Measurements from ENCODE around the gene AGTRAP. TPM values are rescaled to one million over a fixed set of nuclear protein-coding genes. Genes with fewer than 3 reads are reported as not detected.

Gene AGTRAP
- total and polyA plus RNA-seq, 9 of the 15 experiments (the other 6 are each of a cell fraction or from before 2014, with no cell fraction given): 26.8 to 105 (median 57.5) TPM

DNA sequence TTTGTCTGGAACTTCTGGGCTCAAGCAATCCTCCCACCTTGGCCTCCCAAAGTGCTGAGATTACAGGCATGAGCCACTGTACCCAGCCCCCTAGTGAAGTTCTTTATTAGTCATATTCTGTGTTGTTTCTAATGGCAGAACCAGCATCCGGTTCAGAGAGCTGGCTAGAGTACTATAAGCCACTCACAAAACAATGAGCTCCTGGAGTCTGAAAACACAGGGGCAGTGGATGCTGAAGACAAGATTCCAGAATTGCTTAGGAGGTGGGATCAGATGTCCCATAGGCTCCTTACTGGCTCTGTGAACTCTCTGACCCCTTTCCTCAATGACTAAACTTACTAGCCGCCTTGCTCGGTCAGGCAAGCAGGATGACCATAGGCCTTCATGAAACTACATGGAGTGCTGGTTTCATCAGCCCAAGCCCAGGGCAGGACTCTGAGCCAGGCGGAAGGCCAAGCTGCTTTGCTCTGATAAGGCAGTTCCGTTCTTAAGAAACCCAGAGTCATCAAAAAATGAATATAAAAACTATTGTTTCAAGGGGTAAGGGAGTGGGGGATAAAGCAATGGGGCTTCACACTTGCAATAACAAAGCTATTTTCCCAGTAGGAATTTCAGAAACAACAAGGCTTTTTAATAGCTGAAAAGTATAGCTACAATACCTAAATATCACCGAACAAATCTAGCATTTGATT, 61.7 kb downstream of the AGTRAP start (continued):
- TF ChIP-seq RBM39 (optimal IDR thresholded peaks at IDR 0.05; ENCODE audit: low read depth, low read length) (no peak), GATAD2A (IDR thresholded peaks at IDR 0.05) (no peak), ZNF766 (CRISPR knock-in tag; conservative IDR thresholded peaks at IDR 0.05) (peak; percentile 99), CHD2 (IDR thresholded peaks at IDR 0.05; ENCODE audit: low read depth, low read length) (peak; percentile 9; the same call in 1 of the 2 replicates), TBP (optimal IDR thresholded peaks at IDR 0.05; ENCODE audit: low read depth, low read length) (peak; percentile 76), BRCA1 (IDR thresholded peaks at IDR 0.05) (no peak), BRCA1 (CRISPR knock-in tag; IDR thresholded peaks at IDR 0.05) (no peak), CREB1 (IDR thresholded peaks at IDR 0.05) (no peak), CREB1 (CRISPR knock-in tag; IDR thresholded peaks at IDR 0.05) (no peak), ATF7 (IDR thresholded peaks at IDR 0.05) (peak; percentile 80), MYC (IDR thresholded peaks at IDR 0.05; ENCODE audit: low read depth, low read length) (peak; percentile 87), MYC (CRISPR knock-in tag; IDR thresholded peaks at IDR 0.05; ENCODE audit: borderline replicate concordance, low read depth) (0 out of 2 replicates have a peak, but pooled peaks have one; percentile 53), RNF2 (IDR thresholded peaks at IDR 0.05) (peak; percentile 95), ZNF354B (CRISPR knock-in tag; IDR thresholded peaks at IDR 0.05) (peak; percentile 8; the same call in 1 of the 2 replicates), MAZ (CRISPR knock-in tag; conservative IDR thresholded peaks at IDR 0.05 in 1 of 2, IDR thresholded peaks at IDR 0.05 in 1 of 2) (peak; percentile 27 to 52; a peak in 2 of 4 replicates), MAFK (IDR thresholded peaks at IDR 0.05; ENCODE audit: low read length) (peak; percentile 96), SRSF1 (IDR thresholded peaks at IDR 0.05; ENCODE audit: low read depth, low read length) (no peak), ZNF512 (tag; IDR thresholded peaks at IDR 0.05) (no peak), MBD2 (IDR thresholded peaks at IDR 0.05; ENCODE audit: borderline replicate concordance, low read depth) (peak; percentile 50; the same call in 1 of the 2 replicates), STAT5A (IDR thresholded peaks at IDR 0.05; ENCODE audit: borderline replicate concordance, low read length) (peak; percentile 87), ERF (CRISPR knock-in tag; IDR thresholded peaks at IDR 0.05) (no peak), CEBPZ (IDR thresholded peaks at IDR 0.05; ENCODE audit: borderline replicate concordance, low read depth, low read length) (no peak)
- TF ChIP-seq, protein P1, sequence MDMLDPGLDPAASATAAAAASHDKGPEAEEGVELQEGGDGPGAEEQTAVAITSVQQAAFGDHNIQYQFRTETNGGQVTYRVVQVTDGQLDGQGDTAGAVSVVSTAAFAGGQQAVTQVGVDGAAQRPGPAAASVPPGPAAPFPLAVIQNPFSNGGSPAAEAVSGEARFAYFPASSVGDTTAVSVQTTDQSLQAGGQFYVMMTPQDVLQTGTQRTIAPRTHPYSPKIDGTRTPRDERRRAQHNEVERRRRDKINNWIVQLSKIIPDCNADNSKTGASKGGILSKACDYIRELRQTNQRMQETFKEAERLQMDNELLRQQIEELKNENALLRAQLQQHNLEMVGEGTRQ (CRISPR knock-in tag; IDR thresholded peaks at IDR 0.05): no peak
